Measurements from ENCODE around the gene TP53INP2.

Gene TP53INP2

DNA sequence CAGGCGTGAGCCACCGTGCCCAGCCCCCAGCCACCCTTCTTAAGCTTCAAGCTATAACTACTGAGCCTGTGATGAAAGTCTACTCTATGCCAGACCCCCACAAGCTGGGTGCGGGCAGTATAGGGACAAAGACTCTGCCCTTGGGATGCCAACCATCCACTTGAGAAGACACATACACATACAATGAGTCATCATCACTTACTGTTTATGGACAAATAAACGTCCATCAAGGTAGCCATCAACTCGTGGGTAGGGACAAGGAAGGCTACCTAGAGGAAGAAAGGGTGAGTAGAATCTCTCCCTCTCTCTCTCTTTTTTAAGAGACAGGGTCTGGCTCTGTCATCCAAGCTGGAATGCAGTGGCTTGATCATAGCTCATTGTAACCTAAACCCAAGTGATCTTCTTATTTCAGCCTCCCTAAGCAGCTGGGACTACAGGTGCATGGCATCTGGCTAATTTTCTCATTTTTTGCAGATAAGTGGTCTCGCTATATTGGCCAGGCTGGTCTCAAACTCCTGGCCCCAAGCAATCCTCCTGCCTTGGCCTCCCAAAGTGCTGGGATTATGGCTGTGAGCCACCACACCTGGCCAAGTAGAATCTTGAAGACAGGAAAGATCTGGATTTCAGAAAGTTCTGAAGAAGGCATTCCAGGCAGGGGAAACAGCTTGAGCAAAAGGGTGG lies 2.6 kb upstream of the TP53INP2 start:
- TF ChIP-seq TCF12 (IDR thresholded peaks at IDR 0.05; ENCODE audit: low read depth) (no peak), TEAD4 (IDR thresholded peaks at IDR 0.05) (no peak), RAD21 (IDR thresholded peaks at IDR 0.05; ENCODE audit: low read depth) (no peak), ZBTB7A (IDR thresholded peaks at IDR 0.05; ENCODE audit: low read depth) (no peak), FOXM1 (IDR thresholded peaks at IDR 0.05; ENCODE audit: borderline replicate concordance, low read depth) (no peak)
- TF ChIP-seq, protein P1, sequence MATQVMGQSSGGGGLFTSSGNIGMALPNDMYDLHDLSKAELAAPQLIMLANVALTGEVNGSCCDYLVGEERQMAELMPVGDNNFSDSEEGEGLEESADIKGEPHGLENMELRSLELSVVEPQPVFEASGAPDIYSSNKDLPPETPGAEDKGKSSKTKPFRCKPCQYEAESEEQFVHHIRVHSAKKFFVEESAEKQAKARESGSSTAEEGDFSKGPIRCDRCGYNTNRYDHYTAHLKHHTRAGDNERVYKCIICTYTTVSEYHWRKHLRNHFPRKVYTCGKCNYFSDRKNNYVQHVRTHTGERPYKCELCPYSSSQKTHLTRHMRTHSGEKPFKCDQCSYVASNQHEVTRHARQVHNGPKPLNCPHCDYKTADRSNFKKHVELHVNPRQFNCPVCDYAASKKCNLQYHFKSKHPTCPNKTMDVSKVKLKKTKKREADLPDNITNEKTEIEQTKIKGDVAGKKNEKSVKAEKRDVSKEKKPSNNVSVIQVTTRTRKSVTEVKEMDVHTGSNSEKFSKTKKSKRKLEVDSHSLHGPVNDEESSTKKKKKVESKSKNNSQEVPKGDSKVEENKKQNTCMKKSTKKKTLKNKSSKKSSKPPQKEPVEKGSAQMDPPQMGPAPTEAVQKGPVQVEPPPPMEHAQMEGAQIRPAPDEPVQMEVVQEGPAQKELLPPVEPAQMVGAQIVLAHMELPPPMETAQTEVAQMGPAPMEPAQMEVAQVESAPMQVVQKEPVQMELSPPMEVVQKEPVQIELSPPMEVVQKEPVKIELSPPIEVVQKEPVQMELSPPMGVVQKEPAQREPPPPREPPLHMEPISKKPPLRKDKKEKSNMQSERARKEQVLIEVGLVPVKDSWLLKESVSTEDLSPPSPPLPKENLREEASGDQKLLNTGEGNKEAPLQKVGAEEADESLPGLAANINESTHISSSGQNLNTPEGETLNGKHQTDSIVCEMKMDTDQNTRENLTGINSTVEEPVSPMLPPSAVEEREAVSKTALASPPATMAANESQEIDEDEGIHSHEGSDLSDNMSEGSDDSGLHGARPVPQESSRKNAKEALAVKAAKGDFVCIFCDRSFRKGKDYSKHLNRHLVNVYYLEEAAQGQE (IDR thresholded peaks at IDR 0.05; ENCODE audit: low read depth) = no peak
- TF ChIP-seq, protein P2, sequence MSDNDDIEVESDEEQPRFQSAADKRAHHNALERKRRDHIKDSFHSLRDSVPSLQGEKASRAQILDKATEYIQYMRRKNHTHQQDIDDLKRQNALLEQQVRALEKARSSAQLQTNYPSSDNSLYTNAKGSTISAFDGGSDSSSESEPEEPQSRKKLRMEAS (IDR thresholded peaks at IDR 0.05) = no peak
- TF ChIP-seq, protein P3, sequence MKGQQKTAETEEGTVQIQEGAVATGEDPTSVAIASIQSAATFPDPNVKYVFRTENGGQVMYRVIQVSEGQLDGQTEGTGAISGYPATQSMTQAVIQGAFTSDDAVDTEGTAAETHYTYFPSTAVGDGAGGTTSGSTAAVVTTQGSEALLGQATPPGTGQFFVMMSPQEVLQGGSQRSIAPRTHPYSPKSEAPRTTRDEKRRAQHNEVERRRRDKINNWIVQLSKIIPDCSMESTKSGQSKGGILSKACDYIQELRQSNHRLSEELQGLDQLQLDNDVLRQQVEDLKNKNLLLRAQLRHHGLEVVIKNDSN (IDR thresholded peaks at IDR 0.05) = no peak

DNA sequence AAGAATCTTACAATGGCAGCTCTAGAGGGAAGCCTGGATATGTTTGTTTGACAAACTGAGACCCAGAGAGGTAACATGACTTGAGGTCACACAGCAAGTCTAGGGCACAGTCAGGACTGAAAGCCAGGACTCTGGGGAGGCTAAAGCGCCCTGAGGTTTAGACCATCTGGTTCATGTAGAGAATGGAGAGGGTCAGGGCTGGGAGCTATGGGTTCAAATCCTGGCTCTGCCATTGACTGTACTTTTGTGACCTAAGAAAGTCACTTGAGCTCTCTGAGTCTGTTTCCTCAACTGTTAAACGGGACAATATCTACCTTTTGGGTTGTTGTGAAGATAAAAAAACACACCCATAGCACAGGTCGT lies 1.1 kb upstream of the TP53INP2 start:
- TF ChIP-seq NFIC (IDR thresholded peaks at IDR 0.05) (no peak), TEAD4 (IDR thresholded peaks at IDR 0.05) (no peak), TAF1 (IDR thresholded peaks at IDR 0.05; ENCODE audit: low read depth) (no peak), YY1 (IDR thresholded peaks at IDR 0.05; ENCODE audit: low read depth) (no peak), FOXM1 (IDR thresholded peaks at IDR 0.05; ENCODE audit: borderline replicate concordance, low read depth) (no peak), CREB1 (IDR thresholded peaks at IDR 0.05; ENCODE audit: low read depth) (no peak), ZBTB7A (IDR thresholded peaks at IDR 0.05; ENCODE audit: low read depth) (no peak), RAD21 (IDR thresholded peaks at IDR 0.05; ENCODE audit: low read depth) (no peak), EGR1 (IDR thresholded peaks at IDR 0.05) (no peak), EP300 (IDR thresholded peaks at IDR 0.05; ENCODE audit: borderline replicate concordance) (no peak), TCF12 (IDR thresholded peaks at IDR 0.05; ENCODE audit: low read depth) (no peak), CEBPB (IDR thresholded peaks at IDR 0.05) (no peak)
- TF ChIP-seq, protein P1 (IDR thresholded peaks at IDR 0.05; ENCODE audit: low read depth) = no peak
- TF ChIP-seq, protein P2 (IDR thresholded peaks at IDR 0.05) = no peak
- TF ChIP-seq, protein P3 (IDR thresholded peaks at IDR 0.05) = no peak

DNA sequence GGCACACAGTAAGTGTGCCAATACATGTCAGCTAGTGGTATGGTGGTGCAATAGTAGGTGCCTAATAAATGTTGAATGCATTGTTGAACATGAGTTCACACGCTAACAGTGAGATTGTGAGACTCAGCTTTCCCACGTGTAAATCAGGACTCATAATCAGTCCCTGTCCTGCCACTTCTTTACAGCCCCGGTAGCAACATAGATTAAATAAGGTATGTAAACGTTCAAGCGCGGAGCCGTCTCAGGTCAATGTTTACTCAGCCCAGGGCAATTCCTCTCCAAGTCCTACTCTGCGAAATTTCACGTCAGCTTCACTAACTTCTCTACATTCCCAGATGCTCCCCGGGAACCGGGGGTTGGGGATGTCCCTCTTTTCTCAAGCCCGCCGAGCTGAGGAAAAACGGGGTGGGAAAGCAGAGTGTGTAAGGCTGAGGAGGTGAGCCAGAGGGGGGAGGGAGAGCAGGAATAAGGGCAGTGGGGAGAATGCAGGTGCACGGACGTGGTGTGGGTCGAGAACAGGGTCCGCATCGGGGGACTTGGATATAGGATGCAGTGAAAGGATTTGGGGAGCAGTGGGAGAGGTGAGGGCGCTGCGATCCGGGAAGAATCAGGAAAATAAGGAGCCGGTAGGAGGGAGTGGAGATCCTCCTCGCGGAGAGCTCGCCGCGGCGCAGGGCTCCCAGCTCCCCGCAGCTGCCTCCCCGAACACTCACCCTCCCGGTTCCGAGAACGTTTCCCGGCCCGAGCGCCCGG lies 544 bp upstream of the TP53INP2 start:
- no peak for TF ChIP-seq TAF1 (IDR thresholded peaks at IDR 0.05; ENCODE audit: low read depth)
- no peak for TF ChIP-seq TEAD4 (IDR thresholded peaks at IDR 0.05)
- no peak for TF ChIP-seq YY1 (IDR thresholded peaks at IDR 0.05; ENCODE audit: low read depth)
- no peak for TF ChIP-seq RAD21 (IDR thresholded peaks at IDR 0.05; ENCODE audit: low read depth)

DNA sequence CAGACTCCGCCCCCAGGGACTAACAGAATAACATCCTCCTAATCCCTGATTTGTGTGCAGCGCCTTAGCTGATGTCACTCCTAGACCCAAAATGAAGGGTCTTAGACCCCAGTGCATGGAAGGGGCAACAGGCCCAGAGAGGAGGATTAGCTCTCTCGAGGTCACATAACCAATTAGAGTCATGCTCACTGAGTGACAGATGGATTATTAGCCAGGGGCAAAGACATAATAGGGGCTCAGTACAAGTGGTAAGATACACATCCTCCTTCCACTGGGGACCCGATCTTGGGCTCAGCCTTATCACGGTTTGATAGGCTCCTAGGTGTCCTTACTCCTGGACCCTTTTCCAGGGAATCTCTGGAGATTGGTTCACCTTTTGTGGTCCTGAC lies 858 bp downstream of the TP53INP2 start:
- TF ChIP-seq CREB1 (IDR thresholded peaks at IDR 0.05; ENCODE audit: low read depth) (no peak), ZBTB7A (IDR thresholded peaks at IDR 0.05; ENCODE audit: low read depth) (no peak), NFIC (IDR thresholded peaks at IDR 0.05) (no peak), RAD21 (IDR thresholded peaks at IDR 0.05; ENCODE audit: low read depth) (no peak), EGR1 (IDR thresholded peaks at IDR 0.05) (no peak), TCF12 (IDR thresholded peaks at IDR 0.05; ENCODE audit: low read depth) (no peak), EP300 (IDR thresholded peaks at IDR 0.05; ENCODE audit: borderline replicate concordance) (no peak), FOXM1 (IDR thresholded peaks at IDR 0.05; ENCODE audit: borderline replicate concordance, low read depth) (no peak), CEBPB (IDR thresholded peaks at IDR 0.05) (no peak), YY1 (IDR thresholded peaks at IDR 0.05; ENCODE audit: low read depth) (no peak), TAF1 (IDR thresholded peaks at IDR 0.05; ENCODE audit: low read depth) (no peak), TEAD4 (IDR thresholded peaks at IDR 0.05) (no peak)
- TF ChIP-seq, protein P3 (IDR thresholded peaks at IDR 0.05) = no peak
- TF ChIP-seq, protein P2 (IDR thresholded peaks at IDR 0.05) = no peak
- TF ChIP-seq, protein P1 (IDR thresholded peaks at IDR 0.05; ENCODE audit: low read depth) = no peak

Measured in Ishikawa (cell line).